ENCODE data around the gene CD9.
A peak's percentile ranks its signal among the peaks of the same experiment; 100 is the strongest.

CD9 gene

GRCh38 chr12:6216581-6216980 is 16.4 kb downstream of the CD9 start:
- no peak overlapping the region for H3K4me3 Mint-ChIP-seq
- H3K27ac Mint-ChIP-seq, result no peak overlapping the region
- H3K4me1 Mint-ChIP-seq, result peaks cover 28% of the 10 kb centered on the region
- DNase-seq (no peak), ATAC-seq (no peak)
- no peaks in the 10 kb centered on the region for H3K9me3 Mint-ChIP-seq
- H3K27me3 Mint-ChIP-seq, result no peaks in the 10 kb centered on the region
- H3K36me3 Mint-ChIP-seq (ENCODE audit: low read depth), result no peaks in the 10 kb centered on the region

- no peaks in the 10 kb centered on the region for H3K36me3 Mint-ChIP-seq (ENCODE audit: low read depth)
- no peak overlapping the region for H3K27ac Mint-ChIP-seq
- ATAC-seq (no peak), DNase-seq (no peak)
- no peaks in the 10 kb centered on the region for H3K9me3 Mint-ChIP-seq
- H3K27me3 Mint-ChIP-seq, result no peaks in the 10 kb centered on the region
- peaks cover 28% of the 10 kb centered on the region for H3K4me1 Mint-ChIP-seq
- no peak overlapping the region for H3K4me3 Mint-ChIP-seq
Measured at GRCh38 chr12:6218347-6218925, 18.2 kb downstream of the CD9 start.

- H3K36me3 Mint-ChIP-seq (ENCODE audit: low read depth), result no peaks in the 10 kb centered on the region
- DNase-seq, result no peak
- H3K4me3 Mint-ChIP-seq, result no peak overlapping the region
- ATAC-seq, result no peak
- H3K9me3 Mint-ChIP-seq, result no peaks in the 10 kb centered on the region
- no peaks in the 10 kb centered on the region for H3K27me3 Mint-ChIP-seq
- peaks cover 28% of the 10 kb centered on the region for H3K4me1 Mint-ChIP-seq
- no peak overlapping the region for H3K27ac Mint-ChIP-seq
Measured at GRCh38 chr12:6219980-6220379, 19.8 kb downstream of the CD9 start.

- H3K27ac Mint-ChIP-seq, result no peak overlapping the region
- peaks cover 24% of the 10 kb centered on the region for H3K4me1 Mint-ChIP-seq
- ATAC-seq (no peak), DNase-seq (no peak)
- H3K36me3 Mint-ChIP-seq (ENCODE audit: low read depth), result no peaks in the 10 kb centered on the region
- no peaks in the 10 kb centered on the region for H3K9me3 Mint-ChIP-seq
- no peaks in the 10 kb centered on the region for H3K27me3 Mint-ChIP-seq
- no peak overlapping the region for H3K4me3 Mint-ChIP-seq
Measured at GRCh38 chr12:6221146-6221545, 20.9 kb downstream of the CD9 start.

- Mint-ChIP-seq H3K4me3 (no peak overlapping the region), H3K27ac (no peak overlapping the region), H3K9me3 (no peaks in the 10 kb centered on the region), H3K27me3 (no peaks in the 10 kb centered on the region), H3K36me3 (ENCODE audit: low read depth) (no peaks in the 10 kb centered on the region), H3K4me1 (peaks cover 15% of the 10 kb centered on the region)
- no peak for DNase-seq
- ATAC-seq, result no peak
Measured at GRCh38 chr12:6222078-6222654, 22.0 kb downstream of the CD9 start.

GRCh38 chr12:6223545-6223944 is 23.3 kb downstream of the CD9 start:
- no peak for ATAC-seq
- no peaks in the 10 kb centered on the region for H3K9me3 Mint-ChIP-seq

GRCh38 chr12:6224550-6224949 is 24.4 kb downstream of the CD9 start:
- DNase-seq, result no peak
- H3K9me3 Mint-ChIP-seq, result no peaks in the 10 kb centered on the region
- no peaks in the 10 kb centered on the region for H3K36me3 Mint-ChIP-seq (ENCODE audit: low read depth)
- no peak for ATAC-seq
- no peak overlapping the region for H3K4me3 Mint-ChIP-seq
- H3K27ac Mint-ChIP-seq, result no peak overlapping the region
- H3K4me1 Mint-ChIP-seq, result peaks cover 5% of the 10 kb centered on the region
- H3K27me3 Mint-ChIP-seq, result no peaks in the 10 kb centered on the region

More at GRCh38 chr12:6223545-6223944, 23.3 kb downstream of the CD9 start:
- Mint-ChIP-seq H3K27ac (no peak overlapping the region), H3K4me3 (no peak overlapping the region), H3K27me3 (no peaks in the 10 kb centered on the region), H3K4me1 (peaks cover 5% of the 10 kb centered on the region), H3K36me3 (ENCODE audit: low read depth) (no peaks in the 10 kb centered on the region)
- DNase-seq, result no peak

- no peaks in the 10 kb centered on the region for H3K27me3 Mint-ChIP-seq
- H3K27ac Mint-ChIP-seq, result no peak overlapping the region
- ATAC-seq (no peak), DNase-seq (no peak)
- H3K4me3 Mint-ChIP-seq, result no peak overlapping the region
- H3K36me3 Mint-ChIP-seq (ENCODE audit: low read depth), result no peaks in the 10 kb centered on the region
- peaks cover 13% of the 10 kb centered on the region for H3K4me1 Mint-ChIP-seq
- no peaks in the 10 kb centered on the region for H3K9me3 Mint-ChIP-seq
Measured at GRCh38 chr12:6225630-6226001, 25.4 kb downstream of the CD9 start.

- H3K27me3 Mint-ChIP-seq, result no peaks in the 10 kb centered on the region
- H3K4me1 Mint-ChIP-seq, result peaks cover 18% of the 10 kb centered on the region
- H3K9me3 Mint-ChIP-seq, result no peaks in the 10 kb centered on the region
- H3K27ac Mint-ChIP-seq, result no peak overlapping the region
- no peak for DNase-seq
- H3K36me3 Mint-ChIP-seq (ENCODE audit: low read depth), result no peaks in the 10 kb centered on the region
- ATAC-seq, result no peak
- H3K4me3 Mint-ChIP-seq, result no peak overlapping the region
Measured at GRCh38 chr12:6226002-6226678, 25.9 kb downstream of the CD9 start.

GRCh38 chr12:6226679-6227051 is 26.5 kb downstream of the CD9 start:
- ATAC-seq, result no peak
- no peaks in the 10 kb centered on the region for H3K27me3 Mint-ChIP-seq
- DNase-seq, result no peak
- no peaks in the 10 kb centered on the region for H3K9me3 Mint-ChIP-seq
- no peak overlapping the region for H3K4me3 Mint-ChIP-seq
- no peaks in the 10 kb centered on the region for H3K36me3 Mint-ChIP-seq (ENCODE audit: low read depth)
- H3K27ac Mint-ChIP-seq, result no peak overlapping the region
- H3K4me1 Mint-ChIP-seq, result peaks cover 23% of the 10 kb centered on the region

- H3K27me3 Mint-ChIP-seq, result no peaks in the 10 kb centered on the region
- ATAC-seq, result no peak
- H3K4me3 Mint-ChIP-seq, result no peak overlapping the region
- no peaks in the 10 kb centered on the region for H3K36me3 Mint-ChIP-seq (ENCODE audit: low read depth)
- no peaks in the 10 kb centered on the region for H3K9me3 Mint-ChIP-seq
- H3K27ac Mint-ChIP-seq, result no peak overlapping the region
- H3K4me1 Mint-ChIP-seq, result peaks cover 39% of the 10 kb centered on the region
- DNase-seq, result no peak
Measured at GRCh38 chr12:6228535-6229223, 28.5 kb downstream of the CD9 start.

- H3K27ac Mint-ChIP-seq, result peak overlapping the region; percentile 84
- H3K4me1 Mint-ChIP-seq, result peaks cover 39% of the 10 kb centered on the region
- ATAC-seq (peak; percentile 27), DNase-seq (no peak)
- no peaks in the 10 kb centered on the region for H3K27me3 Mint-ChIP-seq
- no peaks in the 10 kb centered on the region for H3K9me3 Mint-ChIP-seq
- no peak overlapping the region for H3K4me3 Mint-ChIP-seq
- no peaks in the 10 kb centered on the region for H3K36me3 Mint-ChIP-seq (ENCODE audit: low read depth)
Measured at GRCh38 chr12:6229224-6230218, 29.3 kb downstream of the CD9 start.

- Mint-ChIP-seq H3K4me3 (peak overlapping the region; percentile 30), H3K9me3 (no peaks in the 10 kb centered on the region), H3K27ac (peak overlapping the region; percentile 84), H3K4me1 (peaks cover 39% of the 10 kb centered on the region), H3K27me3 (no peaks in the 10 kb centered on the region), H3K36me3 (ENCODE audit: low read depth) (no peaks in the 10 kb centered on the region)
- DNase-seq (peak; percentile 58), ATAC-seq (peak; percentile 77)
Measured at GRCh38 chr12:6230321-6231110, 30.3 kb downstream of the CD9 start.
